Liver (tissue), 9 donors: ENCODE data around the gene POMT2. TPM values are rescaled to one million over a fixed set of nuclear protein-coding genes. Genes with fewer than 3 reads are reported as not detected.

Source experiments
- DNase-seq: peaks from one replicate; pipeline ENCODE4 v3.0.0-alpha.2; 2017; ENCODE audit warnings: low spot score
- H3K27ac ChIP-seq, 2 donors: one replicate each; pipeline ENCODE4 v1.7.0; 2013; ENCODE audit warnings: inconsistent platforms in 2 of 2, low read length in 2 of 2, control low read depth in 1 of 2, low read depth in 1 of 2, mild to moderate bottlenecking in 1 of 2
- H3K27me3 ChIP-seq, 4 donors: one replicate each; pipeline versions ENCODE4 v1.6.1 to v1.7.0; 2013; ENCODE audit warnings: low read length in 3 of 4, inconsistent platforms in 1 of 4, mild to moderate bottlenecking in 1 of 4, moderate library complexity in 1 of 4; ENCODE audit not compliant: control insufficient read depth in 4 of 4, insufficient read depth in 4 of 4
- H3K36me3 ChIP-seq, 4 donors: one replicate each; pipeline versions ENCODE4 v1.6.1 to v1.7.0; 2013; ENCODE audit warnings: low read length in 3 of 4, mild to moderate bottlenecking in 3 of 4, low read depth in 1 of 4, moderate library complexity in 1 of 4; ENCODE audit not compliant: control insufficient read depth in 4 of 4, insufficient read depth in 3 of 4
- H3K4me1 ChIP-seq, 4 donors: one replicate each; pipeline versions ENCODE4 v1.6.1 to v1.7.0; 2013; ENCODE audit warnings: low read length in 3 of 4, mild to moderate bottlenecking in 3 of 4, moderate library complexity in 1 of 4; ENCODE audit not compliant: control insufficient read depth in 4 of 4, insufficient read depth in 4 of 4
- H3K4me3 ChIP-seq, 3 donors: one replicate each; pipeline versions ENCODE4 v1.6.1 to v1.7.0; 2013; ENCODE audit warnings: low read length in 3 of 3, control low read depth in 1 of 3, low read depth in 1 of 3, mild to moderate bottlenecking in 1 of 3
- H3K9ac ChIP-seq, 2 donors: one replicate each; pipeline ENCODE4 v1.7.0; 2013; ENCODE audit warnings: low read length in 2 of 2, mild to moderate bottlenecking in 2 of 2, moderate library complexity in 2 of 2, control low read depth in 1 of 2, low read depth in 1 of 2
- H3K9me3 ChIP-seq, 4 donors: one replicate each; pipeline versions ENCODE4 v1.6.1 to v1.7.0; 2013; ENCODE audit warnings: low read length in 3 of 4; ENCODE audit not compliant: control insufficient read depth in 4 of 4
- EGR1 ChIP-seq, 2 donors: IDR thresholded peaks; 2 replicates each; pipeline ENCODE4 v1.6.1; 2016 to 2018; ENCODE audit warnings: antibody characterized with exemption in 2 of 2, low read depth in 2 of 2
- FOXA2 ChIP-seq: IDR thresholded peaks from 2 replicates; pipeline ENCODE4 v1.6.1; 2016; ENCODE audit warnings: antibody characterized with exemption
- GABPA ChIP-seq, 2 donors: IDR thresholded peaks in 1 of 2; conservative IDR thresholded peaks in 1 of 2; 2 replicates each; pipeline ENCODE4 v1.6.1; 2016; ENCODE audit warnings: antibody characterized with exemption in 2 of 2, mild to moderate bottlenecking in 1 of 2, moderate library complexity in 1 of 2
- HNF4A ChIP-seq, 2 donors: conservative IDR thresholded peaks; 2 replicates each; pipeline ENCODE4 v1.6.1; 2016; ENCODE audit warnings: antibody characterized with exemption in 2 of 2, mild to moderate bottlenecking in 2 of 2
- HNF4G ChIP-seq: IDR thresholded peaks from 2 replicates; pipeline ENCODE4 v1.6.1; 2016; ENCODE audit warnings: antibody characterized with exemption
- JUND ChIP-seq, 2 donors: IDR thresholded peaks; 2 replicates each; pipeline ENCODE4 v1.6.1; 2016; ENCODE audit warnings: antibody characterized with exemption in 2 of 2
- NR2F2 ChIP-seq: IDR thresholded peaks from 2 replicates; pipeline ENCODE4 v1.6.1; 2016; ENCODE audit warnings: antibody characterized with exemption
- RAD21 ChIP-seq, 2 donors: IDR thresholded peaks; 2 replicates each; pipeline ENCODE4 v1.6.1; 2016; ENCODE audit warnings: antibody characterized with exemption in 2 of 2, mild to moderate bottlenecking in 2 of 2
- SP1 ChIP-seq: IDR thresholded peaks from 2 replicates; pipeline ENCODE4 v1.6.1; 2018; ENCODE audit warnings: antibody characterized with exemption, mild to moderate bottlenecking
- TAF1 ChIP-seq: conservative IDR thresholded peaks from 2 replicates; pipeline ENCODE4 v1.6.1; 2016; ENCODE audit warnings: antibody characterized with exemption, mild to moderate bottlenecking
- YY1 ChIP-seq: IDR thresholded peaks from 2 replicates; pipeline ENCODE4 v1.6.1; 2016; ENCODE audit warnings: antibody characterized with exemption, mild to moderate bottlenecking
- WGBS: extraction: QIAGEN DNeasy Blood & Tissue Kit; methylation state at CpG from one replicate; pipeline ENCODE4 v1.1.7; 2013; 5-methylcytosine and 5-hydroxymethylcytosine counted together
- polyA plus RNA-seq, 2 donors: library from polyadenylated mRNA; stranded (reverse) in 1 of 2; unstranded in 1 of 2; fragments of 200-250 nt in 1 of 2; fragments of >200 nt in 1 of 2; fragmentation: Nextera tagmentation in 1 of 2; extraction: Ambion mirVana in 1 of 2; gene quantifications; one replicate each; pipeline versions ENCODE4 v1.2.1 to v1.2.3, GENCODE V29; 2013 to 2015
- total RNA-seq, 2 donors: library from RNA; depleted of rRNA; stranded (reverse); fragments of >200 nt; gene quantifications; one replicate each; pipeline ENCODE4 v1.2.3, GENCODE V29; 2014
- TF ChIP-seq, protein P1 (sequence below): IDR thresholded peaks from 2 replicates; pipeline ENCODE4 v1.6.1; 2016; ENCODE audit warnings: antibody characterized with exemption
- TF ChIP-seq, protein P2 (sequence below): IDR thresholded peaks from 2 replicates; pipeline ENCODE4 v1.6.1; 2016; ENCODE audit warnings: antibody characterized with exemption, mild to moderate bottlenecking
- TF ChIP-seq, protein P3 (sequence below): IDR thresholded peaks from 2 replicates; pipeline ENCODE4 v1.6.1; 2016; ENCODE audit warnings: antibody characterized with exemption
- TF ChIP-seq, protein P4 (sequence below): IDR thresholded peaks from 2 replicates; pipeline ENCODE4 v1.6.1; 2016; ENCODE audit warnings: antibody characterized with exemption
- TF ChIP-seq, protein P5 (sequence below): fragments of 150-350 bp; IDR thresholded peaks from 2 replicates; pipeline ENCODE4 v1.5.1; 2017; ENCODE audit warnings: improper control_type of control experiment, low read depth, low read length; ENCODE audit not compliant: missing input control
- donor health status: healthy.
- donor health status: healthy.
- donor health status: healthy.
- donor health status: healthy.
- donor health status: healthy.

The POMT2 gene
- total and polyA plus RNA-seq, 4 donors: 4.8 to 13.1 (median 5.3) TPM

DNA sequence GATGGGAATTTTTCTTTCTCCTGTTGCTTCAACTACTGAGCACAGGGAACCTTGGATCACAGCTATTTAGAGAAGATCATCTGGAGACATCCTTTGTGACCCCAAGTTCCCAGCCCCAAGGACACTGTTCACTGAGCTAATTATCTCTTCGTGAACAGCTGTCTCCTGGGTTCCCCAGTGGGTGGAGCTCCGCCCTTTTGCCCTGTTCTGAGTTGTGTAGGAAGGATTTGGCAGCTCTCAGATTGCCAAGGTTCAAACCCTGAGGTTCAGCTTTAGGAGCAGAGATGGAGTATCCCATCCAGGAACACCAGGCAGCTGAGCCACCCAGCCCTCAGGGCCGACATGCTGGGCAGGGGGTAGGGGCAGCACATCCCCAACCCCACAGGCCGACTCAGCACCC is 81.7 kb downstream of the POMT2 start:
- no peak for TF ChIP-seq TAF1
- TF ChIP-seq SP1: no peak
- no peak for TF ChIP-seq EGR1 (IDR thresholded peaks at IDR 0.05; ENCODE audit: low read depth in 2 of 2)
- TF ChIP-seq NR2F2: no peak
- TF ChIP-seq, protein P1, sequence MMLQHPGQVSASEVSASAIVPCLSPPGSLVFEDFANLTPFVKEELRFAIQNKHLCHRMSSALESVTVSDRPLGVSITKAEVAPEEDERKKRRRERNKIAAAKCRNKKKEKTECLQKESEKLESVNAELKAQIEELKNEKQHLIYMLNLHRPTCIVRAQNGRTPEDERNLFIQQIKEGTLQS: no peak
- no peak for TF ChIP-seq FOXA2
- TF ChIP-seq RAD21 (IDR thresholded peaks at IDR 0.05): no peak
- no peak for TF ChIP-seq GABPA (IDR thresholded peaks at IDR 0.05 in 1 of 2, conservative IDR thresholded peaks at IDR 0.05 in 1 of 2)
- TF ChIP-seq, protein P2, sequence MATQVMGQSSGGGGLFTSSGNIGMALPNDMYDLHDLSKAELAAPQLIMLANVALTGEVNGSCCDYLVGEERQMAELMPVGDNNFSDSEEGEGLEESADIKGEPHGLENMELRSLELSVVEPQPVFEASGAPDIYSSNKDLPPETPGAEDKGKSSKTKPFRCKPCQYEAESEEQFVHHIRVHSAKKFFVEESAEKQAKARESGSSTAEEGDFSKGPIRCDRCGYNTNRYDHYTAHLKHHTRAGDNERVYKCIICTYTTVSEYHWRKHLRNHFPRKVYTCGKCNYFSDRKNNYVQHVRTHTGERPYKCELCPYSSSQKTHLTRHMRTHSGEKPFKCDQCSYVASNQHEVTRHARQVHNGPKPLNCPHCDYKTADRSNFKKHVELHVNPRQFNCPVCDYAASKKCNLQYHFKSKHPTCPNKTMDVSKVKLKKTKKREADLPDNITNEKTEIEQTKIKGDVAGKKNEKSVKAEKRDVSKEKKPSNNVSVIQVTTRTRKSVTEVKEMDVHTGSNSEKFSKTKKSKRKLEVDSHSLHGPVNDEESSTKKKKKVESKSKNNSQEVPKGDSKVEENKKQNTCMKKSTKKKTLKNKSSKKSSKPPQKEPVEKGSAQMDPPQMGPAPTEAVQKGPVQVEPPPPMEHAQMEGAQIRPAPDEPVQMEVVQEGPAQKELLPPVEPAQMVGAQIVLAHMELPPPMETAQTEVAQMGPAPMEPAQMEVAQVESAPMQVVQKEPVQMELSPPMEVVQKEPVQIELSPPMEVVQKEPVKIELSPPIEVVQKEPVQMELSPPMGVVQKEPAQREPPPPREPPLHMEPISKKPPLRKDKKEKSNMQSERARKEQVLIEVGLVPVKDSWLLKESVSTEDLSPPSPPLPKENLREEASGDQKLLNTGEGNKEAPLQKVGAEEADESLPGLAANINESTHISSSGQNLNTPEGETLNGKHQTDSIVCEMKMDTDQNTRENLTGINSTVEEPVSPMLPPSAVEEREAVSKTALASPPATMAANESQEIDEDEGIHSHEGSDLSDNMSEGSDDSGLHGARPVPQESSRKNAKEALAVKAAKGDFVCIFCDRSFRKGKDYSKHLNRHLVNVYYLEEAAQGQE: no peak
- no peaks in the 10 kb centered on the region for H3K27me3 ChIP-seq
- H3K36me3 ChIP-seq: no peaks in the 10 kb centered on the region
- no peak overlapping the region for H3K27ac ChIP-seq
- WGBS: 55% methylated on average over 4 of the region's 4 CpGs
- H3K4me1 ChIP-seq: no peaks in the 10 kb centered on the region
- no peak for DNase-seq
- H3K4me3 ChIP-seq: no peak overlapping the region
- no peak overlapping the region for H3K9ac ChIP-seq
- no peaks in the 10 kb centered on the region for H3K9me3 ChIP-seq

DNA sequence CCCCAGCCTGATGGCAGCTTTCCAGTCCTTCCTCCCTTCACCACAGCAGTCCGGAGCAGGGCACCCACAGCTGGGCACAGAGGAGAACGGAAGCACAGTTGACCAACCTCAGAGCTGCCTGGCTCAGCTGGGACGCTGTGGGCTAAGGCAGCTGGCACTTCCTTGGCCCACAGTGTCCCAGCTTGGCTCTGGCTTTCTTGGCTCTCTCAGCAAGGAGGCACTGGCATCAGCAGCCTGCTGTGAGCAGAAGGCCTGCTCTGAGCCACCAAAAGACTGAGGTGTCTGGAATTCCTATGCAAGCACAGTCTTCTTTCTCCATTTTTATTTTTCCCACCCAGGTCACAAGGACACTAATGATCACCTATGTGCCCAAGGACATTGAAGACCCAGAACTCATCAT is 82.3 kb downstream of the POMT2 start:
- DNase-seq: no peak
- H3K4me3 ChIP-seq: no peak overlapping the region
- no peaks in the 10 kb centered on the region for H3K27me3 ChIP-seq
- no peaks in the 10 kb centered on the region for H3K36me3 ChIP-seq
- WGBS: 87% methylated on average over 3 of the region's 3 CpGs
- no peak overlapping the region for H3K9ac ChIP-seq
- no peak overlapping the region for H3K27ac ChIP-seq
- H3K4me1 ChIP-seq: no peaks in the 10 kb centered on the region
- TF ChIP-seq HNF4A (conservative IDR thresholded peaks at IDR 0.05) (no peak), JUND (IDR thresholded peaks at IDR 0.05) (no peak), TAF1 (no peak), YY1 (no peak), HNF4G (no peak), RAD21 (IDR thresholded peaks at IDR 0.05) (no peak), SP1 (no peak), EGR1 (IDR thresholded peaks at IDR 0.05; ENCODE audit: low read depth in 2 of 2) (no peak), NR2F2 (no peak)
- TF ChIP-seq, protein P1: no peak
- TF ChIP-seq, protein P2: no peak
- TF ChIP-seq, protein P3, sequence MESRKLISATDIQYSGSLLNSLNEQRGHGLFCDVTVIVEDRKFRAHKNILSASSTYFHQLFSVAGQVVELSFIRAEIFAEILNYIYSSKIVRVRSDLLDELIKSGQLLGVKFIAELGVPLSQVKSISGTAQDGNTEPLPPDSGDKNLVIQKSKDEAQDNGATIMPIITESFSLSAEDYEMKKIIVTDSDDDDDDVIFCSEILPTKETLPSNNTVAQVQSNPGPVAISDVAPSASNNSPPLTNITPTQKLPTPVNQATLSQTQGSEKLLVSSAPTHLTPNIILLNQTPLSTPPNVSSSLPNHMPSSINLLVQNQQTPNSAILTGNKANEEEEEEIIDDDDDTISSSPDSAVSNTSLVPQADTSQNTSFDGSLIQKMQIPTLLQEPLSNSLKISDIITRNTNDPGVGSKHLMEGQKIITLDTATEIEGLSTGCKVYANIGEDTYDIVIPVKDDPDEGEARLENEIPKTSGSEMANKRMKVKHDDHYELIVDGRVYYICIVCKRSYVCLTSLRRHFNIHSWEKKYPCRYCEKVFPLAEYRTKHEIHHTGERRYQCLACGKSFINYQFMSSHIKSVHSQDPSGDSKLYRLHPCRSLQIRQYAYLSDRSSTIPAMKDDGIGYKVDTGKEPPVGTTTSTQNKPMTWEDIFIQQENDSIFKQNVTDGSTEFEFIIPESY: no peak
- TF ChIP-seq, protein P4, sequence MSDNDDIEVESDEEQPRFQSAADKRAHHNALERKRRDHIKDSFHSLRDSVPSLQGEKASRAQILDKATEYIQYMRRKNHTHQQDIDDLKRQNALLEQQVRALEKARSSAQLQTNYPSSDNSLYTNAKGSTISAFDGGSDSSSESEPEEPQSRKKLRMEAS: no peak
- TF ChIP-seq, protein P5, sequence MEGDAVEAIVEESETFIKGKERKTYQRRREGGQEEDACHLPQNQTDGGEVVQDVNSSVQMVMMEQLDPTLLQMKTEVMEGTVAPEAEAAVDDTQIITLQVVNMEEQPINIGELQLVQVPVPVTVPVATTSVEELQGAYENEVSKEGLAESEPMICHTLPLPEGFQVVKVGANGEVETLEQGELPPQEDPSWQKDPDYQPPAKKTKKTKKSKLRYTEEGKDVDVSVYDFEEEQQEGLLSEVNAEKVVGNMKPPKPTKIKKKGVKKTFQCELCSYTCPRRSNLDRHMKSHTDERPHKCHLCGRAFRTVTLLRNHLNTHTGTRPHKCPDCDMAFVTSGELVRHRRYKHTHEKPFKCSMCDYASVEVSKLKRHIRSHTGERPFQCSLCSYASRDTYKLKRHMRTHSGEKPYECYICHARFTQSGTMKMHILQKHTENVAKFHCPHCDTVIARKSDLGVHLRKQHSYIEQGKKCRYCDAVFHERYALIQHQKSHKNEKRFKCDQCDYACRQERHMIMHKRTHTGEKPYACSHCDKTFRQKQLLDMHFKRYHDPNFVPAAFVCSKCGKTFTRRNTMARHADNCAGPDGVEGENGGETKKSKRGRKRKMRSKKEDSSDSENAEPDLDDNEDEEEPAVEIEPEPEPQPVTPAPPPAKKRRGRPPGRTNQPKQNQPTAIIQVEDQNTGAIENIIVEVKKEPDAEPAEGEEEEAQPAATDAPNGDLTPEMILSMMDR: no peak
- H3K9me3 ChIP-seq: no peaks in the 10 kb centered on the region
